GM21447 (cell line): ENCODE data around the gene TRMT2A.

Source experiments
- ATAC-seq: cut with Tn5 transposase; IDR thresholded peaks from one replicate; pipeline ENCODE4 v1.9.1; 2021; ENCODE audit not compliant: unreplicated experiment

The TRMT2A gene

DNA sequence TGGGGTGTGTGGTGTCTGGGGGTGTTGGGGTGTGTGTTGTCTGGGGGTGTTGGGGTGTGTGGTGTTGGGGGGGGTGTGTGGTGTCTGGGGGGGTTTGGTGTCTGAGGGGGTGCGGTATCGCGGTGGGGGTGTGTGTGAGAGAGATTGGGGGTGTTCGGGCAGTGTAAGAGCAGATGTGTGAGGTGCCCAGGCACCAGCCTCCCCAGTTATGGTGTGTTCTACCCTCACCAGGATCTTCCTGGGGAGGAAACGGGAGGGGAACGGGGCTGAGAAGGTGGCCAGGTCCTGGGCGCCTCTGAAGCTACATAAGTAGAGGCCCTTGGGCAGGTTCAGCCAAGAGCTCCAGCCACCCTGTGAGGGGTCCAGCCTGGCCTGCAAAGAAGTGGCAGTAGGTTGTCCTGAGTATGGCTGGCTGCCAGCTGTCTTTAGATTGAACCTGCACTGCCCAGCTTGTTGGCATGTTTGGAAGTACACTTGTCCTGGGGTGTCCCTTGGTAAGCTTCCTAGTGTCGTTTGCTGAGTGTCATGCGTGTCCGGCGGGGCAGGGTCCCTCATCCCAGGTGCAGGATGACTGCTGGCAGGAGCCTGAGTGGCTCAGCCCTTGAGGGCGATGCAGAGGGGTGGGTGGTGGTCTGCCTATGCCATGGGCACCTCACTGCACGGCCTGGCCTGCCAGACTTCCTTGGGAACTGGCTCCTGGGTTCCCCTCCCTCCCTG, 6.5 kb upstream of the TRMT2A start:
- no peak for ATAC-seq

DNA sequence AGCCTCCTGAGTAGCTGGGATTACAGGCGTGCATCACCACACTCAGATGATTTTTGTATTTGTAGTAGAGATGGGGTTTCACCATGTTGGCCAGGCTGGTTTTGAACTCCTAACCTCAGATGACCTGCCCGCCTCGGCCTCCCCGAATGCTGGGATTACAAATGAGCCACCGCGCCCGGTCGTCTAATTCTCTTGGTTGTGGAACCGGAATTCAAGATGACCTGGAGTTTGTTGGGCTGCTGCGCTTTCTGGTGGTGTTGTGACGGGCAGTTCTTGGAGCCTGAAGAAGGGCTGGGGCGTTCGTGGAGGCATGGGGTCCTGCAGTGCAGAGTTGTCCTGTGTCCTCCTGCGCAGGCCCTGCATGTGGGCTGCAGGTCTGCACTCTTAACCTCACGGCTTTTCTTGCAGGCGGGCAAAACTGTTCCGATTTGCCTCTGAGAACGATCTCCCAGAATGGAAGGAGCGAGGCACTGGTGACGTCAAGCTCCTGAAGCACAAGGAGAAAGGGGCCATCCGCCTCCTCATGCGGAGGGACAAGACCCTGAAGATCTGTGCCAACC, 4.9 kb upstream of the TRMT2A start:
- ATAC-seq = no peak

DNA sequence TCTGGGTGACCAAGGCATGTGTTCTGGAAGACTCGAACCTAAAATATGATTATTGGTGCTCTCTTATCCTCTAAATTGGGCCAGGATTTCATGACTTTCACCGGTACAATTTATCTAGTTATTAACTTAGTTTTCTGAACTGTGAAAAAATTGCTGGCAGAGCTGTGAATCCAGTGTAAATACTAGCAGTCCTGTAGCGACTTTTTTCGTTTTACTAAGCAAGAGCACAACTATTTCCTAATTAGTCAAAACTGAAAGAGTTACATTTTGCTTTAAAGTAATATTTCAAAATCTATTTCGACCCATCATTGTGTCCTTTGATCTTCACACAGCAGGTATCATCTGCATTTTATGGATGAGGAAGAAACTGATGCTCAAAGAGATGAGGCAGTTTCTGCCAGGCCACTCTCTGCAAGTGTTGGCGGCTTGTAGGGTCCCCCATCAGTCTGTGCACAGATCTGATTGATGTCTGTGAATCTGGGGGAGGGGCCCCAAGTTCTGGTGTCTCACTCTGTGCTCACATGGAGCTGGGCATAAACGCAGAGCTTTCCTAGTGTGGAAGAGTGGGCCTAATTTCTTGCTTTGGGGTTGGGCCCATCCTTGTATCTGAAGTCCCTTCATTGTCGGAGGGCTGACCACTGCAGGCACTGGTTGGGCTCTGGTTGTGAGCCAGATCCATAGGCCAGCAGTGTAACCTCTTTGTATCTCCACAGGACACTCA, 1.4 kb upstream of the TRMT2A start:
- no peak for ATAC-seq

DNA sequence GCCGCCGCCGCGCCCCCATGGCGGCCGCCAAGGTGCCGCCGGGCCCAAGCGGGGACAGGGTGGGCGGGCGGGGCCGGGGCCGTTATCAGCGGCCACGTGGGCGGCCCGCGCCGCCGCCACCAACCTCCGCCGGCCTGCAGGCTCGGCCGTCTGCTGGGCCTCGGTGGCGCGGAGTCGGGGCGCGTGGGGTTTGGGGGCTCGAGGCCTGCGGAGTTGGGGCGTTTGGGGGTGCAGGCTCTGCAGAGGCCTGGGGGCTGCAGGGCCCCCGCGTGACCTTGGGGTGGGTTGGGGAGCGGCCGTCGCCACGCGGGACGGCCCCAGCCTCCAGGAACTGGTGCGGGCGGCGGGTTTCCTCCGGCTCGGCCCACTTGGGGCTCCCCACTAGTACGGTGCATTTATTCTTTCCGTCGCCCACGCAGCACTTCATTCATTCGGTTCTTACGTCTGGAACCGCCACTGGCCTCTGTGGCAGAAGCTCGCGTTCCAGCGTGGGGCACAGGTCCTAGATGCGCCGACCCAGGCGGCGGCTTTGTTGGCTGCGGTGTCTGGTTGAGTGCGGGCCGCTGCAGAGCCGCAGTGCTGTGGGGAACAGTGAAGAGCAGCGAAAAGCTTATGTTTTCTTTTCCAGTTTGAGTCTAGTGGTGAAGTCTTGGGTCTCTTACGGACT, 740 bp upstream of the TRMT2A start:
- peak; percentile 14 for ATAC-seq

DNA sequence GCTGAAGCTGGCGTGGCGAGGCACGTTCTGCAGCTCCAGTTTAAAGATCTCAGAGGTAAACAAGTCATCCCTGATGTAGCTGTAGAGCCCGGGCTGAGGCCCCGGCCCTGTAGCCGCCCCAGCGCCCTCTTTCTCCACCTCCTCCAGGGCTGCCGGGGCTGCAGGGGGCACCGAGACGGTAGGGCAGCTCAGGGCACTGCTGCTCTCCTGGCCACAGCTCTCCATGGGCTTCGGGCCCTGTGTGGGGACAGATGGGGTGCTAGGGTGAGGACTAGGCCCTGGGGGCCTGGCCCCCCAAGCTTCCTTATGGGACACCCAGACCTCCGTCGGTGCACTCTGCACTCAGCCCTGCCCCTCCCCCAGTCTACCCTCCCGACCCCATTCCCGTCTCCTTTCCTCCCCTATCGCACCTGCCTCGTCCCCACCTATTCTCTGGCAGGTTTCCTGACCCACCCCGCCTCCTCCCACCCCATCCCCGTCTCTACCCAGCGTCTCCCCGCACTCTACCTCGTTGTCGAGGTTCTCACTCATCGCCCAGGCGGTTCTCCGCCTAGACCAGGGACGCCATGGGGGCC, 563 bp downstream of the TRMT2A start:
- no peak for ATAC-seq

DNA sequence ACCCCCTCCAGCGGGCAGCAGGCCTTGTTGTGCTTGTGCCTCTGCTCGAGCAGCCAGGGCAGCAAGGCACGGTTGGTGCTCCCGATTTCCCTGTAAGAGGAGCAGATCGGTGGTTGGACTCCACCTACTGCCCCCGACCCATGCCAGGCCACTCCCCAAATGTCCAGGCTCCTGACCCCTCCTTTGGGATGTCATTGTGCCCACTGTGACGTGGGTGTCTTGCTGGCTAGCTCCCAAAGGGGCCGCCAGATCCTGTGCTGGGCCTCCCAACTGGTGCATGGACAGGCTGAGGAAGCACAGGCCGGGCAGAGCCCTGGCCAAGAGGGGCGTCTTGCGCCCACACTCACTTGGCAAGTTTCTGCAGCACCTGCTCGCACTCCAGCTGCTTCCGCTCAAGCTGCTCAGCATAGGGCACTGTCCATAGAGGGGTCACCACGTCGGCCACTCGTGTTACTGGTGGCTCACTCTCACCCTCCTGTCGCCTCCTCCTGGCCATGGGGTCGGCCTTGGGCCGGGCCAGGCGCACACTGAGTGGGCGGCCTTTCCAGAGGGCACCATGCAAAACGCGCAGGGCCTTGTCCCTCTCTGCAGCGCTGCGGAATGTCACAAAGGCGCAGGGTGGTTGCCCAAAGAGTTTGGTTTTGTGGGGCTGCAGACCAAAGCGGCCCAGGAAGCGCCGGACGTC, 1.2 kb downstream of the TRMT2A start, which contains the start of gene RANBP1:
Gene RANBP1 (plus strand): TSS at position 414 of the 685 bp plus-strand sequence. CDS start 81 bp downstream, at position 495.
- no peak for ATAC-seq

DNA sequence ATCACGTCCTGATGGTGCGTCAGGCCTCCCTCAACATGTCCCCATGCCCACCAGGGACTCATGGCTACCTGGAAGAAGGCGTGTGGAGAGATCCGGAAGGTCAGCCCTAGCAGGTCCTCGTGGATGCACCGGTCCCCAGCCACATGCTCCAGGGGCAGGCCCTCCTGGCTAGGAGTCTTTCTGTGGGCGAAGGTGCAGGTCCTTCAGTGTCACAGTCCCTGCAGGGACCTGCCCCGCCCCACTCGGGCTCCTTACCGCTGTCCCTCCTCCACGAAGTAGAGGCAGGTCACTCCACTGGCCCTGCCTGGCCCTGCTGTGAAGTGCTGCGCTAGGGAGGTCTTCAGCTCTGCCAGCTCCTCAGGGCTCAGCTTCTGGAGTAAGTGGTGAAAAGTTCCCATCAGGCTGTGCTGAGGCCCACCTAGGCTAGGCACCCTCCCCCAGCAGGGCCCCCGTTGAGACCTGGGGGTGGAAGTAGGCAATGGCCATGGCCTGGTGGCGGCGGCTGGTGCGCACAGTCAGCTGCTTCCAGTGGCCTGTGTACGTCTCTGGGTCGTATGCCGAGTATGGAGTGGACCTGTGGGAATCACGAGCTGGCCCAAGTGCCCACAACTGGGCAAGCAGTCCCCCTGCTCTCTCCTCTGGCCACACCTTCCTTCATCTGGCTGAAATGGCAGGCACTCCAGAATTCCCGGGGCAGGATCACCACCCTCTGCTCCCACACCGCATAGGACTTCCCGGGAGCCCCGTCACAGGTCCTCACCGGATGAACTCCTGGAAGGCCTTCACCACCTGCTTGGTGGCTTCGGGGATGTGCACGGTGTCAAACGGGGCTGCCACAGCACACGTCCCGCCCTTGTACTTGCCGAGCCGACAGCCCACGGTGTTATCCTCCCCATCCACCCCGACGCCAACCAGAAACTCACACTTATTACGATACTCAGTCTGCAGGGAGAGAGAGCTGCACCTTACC, 2.2 kb downstream of the TRMT2A start:
- no peak for ATAC-seq

DNA sequence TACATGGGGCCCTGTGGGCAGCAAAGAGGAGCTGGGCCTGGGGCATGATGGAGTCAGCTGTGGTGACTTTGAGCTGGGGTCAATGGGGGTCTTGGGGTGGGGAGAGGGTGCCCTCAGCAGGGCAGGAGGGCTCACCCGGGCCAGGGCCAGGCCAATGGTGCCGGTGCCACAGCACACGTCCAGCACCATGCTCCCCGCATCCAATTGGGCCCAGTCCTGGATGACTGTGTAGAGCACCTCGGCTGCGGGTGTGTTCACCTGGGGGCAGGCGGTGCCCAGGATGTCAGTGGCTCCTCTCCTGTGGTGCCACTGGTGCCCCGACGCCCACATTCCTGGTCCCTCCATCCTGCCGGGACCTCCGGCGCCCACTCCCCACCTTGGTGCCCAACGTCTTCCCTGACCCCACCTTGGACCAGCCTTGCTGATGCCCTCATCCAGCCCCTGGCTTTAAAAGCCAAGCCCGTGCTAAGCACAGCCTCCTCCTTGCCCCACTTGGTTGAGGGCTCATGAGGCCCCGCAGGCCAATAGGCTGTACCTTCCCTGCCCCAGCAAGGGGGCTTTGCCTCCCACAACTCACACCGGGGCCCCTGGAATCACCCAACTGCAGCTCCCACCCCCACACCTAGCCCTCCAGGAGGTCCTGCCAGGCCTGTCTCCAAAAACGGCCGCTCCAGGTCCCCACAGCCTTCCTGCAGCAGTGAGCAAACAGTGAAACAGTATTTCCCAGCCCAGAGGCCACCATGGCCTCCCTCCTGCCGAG, 3.3 kb downstream of the TRMT2A start:
- no peak for ATAC-seq

DNA sequence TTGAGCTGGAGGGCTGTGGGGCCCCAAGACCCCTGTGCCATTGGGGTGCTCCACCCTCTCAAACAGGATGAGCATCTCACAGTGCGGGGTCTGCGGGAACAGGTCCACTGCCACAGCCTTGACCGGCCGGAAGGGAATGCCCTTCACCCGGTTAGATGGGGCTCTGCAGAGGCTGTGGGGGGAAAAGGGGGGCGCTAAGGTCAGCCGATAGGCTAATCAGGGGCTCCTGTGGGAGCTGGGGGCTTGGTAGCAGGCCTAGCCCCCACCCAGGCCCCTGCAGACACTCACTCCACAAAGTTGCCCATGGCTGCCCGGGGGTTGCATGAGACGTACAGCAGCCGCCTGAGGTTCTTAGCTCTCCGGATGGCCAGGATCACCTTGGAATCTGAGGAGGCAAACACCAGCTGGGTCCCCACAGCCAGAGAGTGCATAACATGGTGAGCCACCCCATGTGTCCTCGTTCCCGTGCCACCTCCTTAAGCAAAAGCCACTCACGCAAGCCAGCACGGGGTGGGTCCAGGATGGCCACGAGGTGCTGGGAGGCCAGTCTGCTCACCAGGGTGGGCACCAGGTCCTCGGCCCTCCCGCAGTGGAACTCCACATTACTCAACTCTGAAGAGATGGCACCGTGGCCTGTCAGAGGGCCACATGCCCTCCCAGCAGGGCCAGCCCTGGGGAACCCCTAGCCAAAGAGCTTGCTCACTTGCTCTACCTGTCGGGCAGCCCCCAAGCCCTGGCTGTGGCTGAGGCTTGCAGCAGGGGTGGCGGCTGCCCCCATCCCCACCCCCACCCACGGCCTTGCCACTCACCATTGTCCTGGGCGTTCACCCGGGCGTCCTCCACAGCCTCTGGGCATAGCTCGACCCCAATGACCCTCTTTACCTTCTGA, 4.2 kb downstream of the TRMT2A start:
- no peak for ATAC-seq

DNA sequence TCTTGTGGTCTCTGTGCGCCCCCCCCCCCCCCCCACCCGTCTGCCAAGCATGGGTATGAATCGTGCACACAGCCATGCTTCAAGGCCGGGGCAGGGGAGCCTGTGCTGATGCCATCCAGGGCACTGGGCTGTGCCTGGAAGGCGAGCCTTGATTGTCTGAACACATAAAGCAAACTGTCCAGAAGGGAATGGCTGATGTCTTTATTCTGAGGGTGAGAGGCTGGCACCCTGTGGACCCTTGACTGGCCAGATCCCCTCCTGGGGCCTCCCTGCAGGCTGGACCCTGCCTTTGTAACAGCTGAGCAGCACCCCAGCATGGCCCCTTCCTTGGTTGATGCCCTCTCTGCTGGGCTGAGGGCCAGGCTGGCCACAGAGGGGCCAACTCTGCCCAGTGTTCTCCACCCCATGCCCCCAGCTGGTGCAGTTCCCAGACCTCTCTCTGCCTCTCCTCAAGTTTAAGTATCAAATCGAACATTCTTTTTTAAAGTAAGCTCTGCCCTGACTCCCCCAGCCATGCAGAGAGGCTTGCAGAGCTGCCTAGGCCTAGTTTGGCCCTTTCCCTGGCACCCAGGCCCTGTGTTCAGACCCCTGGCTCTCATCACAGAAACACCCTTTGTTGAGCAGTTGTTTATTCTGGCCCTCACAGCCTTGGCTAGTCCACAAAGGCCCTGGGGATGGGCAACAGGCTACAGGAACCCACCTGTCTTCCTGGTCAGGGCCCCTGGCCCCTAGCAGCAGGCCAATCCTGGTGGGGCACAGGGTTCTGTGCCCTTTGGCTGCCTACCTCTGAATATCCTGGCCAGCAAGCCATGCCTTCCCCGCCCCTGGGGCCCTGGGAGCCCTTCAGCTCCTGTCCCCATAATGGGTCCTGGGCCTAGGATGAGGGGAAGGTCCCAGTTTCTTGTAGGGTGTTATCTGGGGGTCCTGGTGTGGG, 5.1 kb downstream of the TRMT2A start:
- no peak for ATAC-seq

DNA sequence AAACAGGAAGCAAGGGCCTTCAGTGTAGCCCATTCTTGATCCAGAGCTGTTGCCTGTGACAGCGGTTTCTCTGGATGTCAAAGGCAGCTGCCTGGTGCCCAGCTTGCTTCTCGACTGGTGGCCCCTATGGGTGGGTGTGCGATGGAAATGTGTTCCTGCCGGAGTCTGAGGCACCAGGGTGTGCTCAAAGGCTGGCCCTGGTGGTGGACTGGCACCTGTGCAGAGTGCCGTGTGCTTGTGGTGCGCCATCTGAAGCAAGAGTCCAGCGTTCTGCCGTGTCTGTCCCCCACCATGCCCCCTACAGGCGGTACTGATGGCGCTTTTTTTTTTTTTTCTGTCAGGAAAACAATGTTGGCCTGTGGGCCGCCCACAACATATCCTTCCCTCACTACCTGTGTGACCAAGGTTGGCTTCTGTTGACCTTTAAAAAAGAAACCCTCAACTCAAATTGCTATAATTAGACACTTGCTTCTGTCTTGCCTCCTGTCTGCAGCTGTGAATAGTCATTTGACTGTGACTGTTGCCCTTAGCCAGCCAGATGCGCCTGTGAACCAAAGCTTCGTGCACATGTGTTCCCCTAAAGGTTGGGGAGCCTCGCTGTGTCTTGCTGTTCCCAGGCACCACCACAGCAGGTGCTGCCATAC, 5.9 kb downstream of the TRMT2A start:
- ATAC-seq = no peak

DNA sequence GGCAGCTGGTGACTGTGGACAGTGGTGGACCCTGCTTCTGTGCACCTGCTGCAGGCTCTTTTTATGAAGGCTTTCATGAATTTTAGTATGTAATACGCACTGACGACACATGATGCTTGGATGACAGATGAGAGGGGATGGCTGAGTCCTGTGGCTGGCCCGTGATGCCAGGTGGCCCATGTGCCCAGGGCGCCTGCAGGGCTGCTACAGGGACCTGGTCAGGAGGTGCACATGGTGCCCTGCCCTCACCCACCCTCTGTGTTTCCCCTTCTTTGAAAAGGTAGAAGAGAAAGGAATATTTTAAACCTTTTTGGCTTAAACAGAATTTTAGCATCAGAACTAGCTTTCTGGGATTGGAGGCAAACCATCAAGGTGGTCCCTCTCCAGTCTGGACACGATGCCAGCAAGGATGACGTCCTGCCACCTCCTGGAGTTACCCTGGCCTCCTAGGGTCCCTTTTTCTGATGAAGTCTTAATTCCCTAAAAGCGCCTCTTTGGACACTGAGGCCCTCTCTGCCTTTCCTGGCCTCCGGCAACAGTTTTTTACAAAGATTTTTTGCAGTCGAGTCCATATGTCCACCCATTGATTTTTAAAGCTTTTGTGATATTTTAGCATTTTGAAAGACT, 6.6 kb downstream of the TRMT2A start:
- no peak for ATAC-seq

DNA sequence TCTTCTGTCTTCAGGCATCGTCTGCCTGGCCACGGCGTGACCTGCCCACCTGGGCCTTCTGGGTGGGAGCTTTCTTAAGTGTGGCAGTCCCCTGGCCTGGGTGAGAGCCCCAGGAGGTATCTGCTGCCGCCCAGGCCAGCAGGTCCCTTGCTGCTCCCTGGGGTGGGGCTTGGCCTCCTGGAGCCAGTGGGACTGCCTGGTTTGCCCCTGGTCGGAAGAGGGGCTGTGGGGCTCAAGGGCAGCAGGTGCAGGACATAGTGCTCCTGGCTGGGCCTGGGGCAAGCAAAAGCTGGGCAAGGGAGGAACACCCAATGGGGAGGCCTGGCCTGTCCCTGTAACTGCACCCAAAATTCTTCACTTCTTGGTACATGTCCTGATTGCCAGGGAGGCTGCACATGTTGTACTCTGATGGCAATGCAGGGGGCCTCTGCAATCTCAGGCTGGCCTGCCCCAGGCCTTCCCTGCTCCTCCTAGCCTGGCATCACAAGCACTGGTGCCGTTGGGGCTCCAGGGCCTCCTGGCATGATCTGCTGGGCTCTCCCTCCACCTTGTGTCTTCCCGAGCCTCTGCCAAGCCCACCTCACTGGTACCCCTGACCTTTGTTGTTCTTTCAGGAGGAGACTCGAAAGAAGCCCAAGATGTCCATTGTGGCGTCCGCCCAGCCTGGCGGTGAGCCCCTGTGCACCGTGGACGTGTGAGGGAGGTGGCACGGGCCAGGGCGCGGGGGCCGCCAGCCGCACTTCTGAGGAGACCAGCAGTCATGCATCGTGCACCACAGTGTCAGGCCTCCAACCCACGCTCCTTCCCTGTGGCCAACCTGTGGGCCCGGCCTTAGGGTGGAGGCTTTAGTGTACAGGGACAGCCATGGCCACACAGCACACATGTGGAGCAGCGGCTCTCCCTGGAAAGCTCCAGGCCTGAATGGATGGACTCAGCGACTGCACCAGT, 7.3 kb downstream of the TRMT2A start:
- no peak for ATAC-seq

DNA sequence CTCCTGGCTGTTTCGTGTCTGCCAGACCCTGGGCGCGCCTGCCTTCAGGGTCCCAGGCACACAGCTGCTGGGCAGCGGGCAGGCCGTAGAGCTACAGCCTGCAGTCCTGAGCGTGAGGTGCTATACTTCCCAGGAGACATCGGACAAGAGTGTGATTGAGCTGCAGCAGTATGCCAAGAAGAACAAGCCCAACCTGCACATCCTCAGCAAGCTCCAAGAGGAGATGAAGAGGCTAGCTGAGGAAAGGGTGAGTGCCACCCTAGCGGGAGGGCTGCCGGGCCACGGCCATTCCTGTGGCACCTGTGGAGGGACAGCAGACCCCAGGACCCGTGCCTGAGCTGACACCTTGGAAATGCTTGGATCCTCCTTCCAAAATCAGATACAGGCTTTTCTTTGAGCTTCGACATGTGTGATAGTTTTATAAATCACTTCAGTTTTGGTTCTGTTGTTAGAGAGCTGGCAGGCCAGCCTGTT, 8.2 kb downstream of the TRMT2A start:
- no peak for ATAC-seq
